ENCODE measurements around the gene BRINP2.

BRINP2 gene

DNA sequence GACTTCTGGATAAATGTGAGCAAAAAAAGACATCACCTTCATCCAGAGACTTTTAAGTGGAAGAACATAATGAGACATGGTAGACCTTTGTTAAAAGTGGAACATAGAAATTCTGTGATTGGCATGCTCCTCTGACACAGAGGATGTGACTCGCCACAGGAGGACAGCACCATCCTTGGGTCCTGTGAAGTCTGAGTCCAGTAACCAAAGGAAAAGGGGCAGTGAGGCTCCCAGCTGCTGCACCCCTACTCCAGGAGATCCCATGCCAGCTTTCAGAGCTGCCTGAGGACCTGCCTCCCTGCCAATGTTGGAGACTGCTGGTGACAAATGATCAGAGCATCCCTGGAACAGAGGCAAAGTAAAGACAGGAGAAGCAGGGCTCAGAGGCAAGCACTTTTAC is 136.2 kb downstream of the BRINP2 start:
- no peak overlapping the region for H3K4me3 ChIP-seq
- DNase-seq (ENCODE audit: low spot score) = no peak
- TF ChIP-seq, protein P1, sequence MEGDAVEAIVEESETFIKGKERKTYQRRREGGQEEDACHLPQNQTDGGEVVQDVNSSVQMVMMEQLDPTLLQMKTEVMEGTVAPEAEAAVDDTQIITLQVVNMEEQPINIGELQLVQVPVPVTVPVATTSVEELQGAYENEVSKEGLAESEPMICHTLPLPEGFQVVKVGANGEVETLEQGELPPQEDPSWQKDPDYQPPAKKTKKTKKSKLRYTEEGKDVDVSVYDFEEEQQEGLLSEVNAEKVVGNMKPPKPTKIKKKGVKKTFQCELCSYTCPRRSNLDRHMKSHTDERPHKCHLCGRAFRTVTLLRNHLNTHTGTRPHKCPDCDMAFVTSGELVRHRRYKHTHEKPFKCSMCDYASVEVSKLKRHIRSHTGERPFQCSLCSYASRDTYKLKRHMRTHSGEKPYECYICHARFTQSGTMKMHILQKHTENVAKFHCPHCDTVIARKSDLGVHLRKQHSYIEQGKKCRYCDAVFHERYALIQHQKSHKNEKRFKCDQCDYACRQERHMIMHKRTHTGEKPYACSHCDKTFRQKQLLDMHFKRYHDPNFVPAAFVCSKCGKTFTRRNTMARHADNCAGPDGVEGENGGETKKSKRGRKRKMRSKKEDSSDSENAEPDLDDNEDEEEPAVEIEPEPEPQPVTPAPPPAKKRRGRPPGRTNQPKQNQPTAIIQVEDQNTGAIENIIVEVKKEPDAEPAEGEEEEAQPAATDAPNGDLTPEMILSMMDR (IDR thresholded peaks at IDR 0.05) = no peak
- H3K27ac ChIP-seq = no peak overlapping the region

DNA sequence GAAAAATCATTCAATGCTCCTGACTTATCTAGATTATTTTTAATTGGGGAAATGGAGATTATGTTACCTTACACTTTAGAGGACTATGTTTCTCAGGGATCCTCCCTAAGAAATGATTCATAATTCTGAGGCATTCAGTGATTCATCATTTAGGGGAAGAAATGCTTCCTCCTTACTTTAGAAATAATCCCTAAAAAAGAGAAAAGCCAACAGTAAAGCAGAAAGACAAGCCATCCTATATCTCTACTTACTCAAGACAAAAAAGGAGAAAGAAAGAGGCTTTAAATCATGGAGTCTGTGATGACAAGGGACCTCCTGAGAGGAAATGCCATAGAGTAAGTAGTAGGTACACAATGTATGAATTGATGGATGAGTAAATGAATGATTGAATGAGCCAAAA is 137.0 kb downstream of the BRINP2 start:
- no peak overlapping the region for H3K4me3 ChIP-seq
- no peak overlapping the region for H3K27ac ChIP-seq
- TF ChIP-seq, protein P1 (IDR thresholded peaks at IDR 0.05) = no peak
- DNase-seq (ENCODE audit: low spot score) = no peak

- Histone ChIP-seq H3K4me3 (no peak overlapping the region), H3K27ac (no peak overlapping the region)
- DNase-seq (ENCODE audit: low spot score) = no peak
- TF ChIP-seq, protein P1 (IDR thresholded peaks at IDR 0.05) = no peak
Observed at GRCh38 chr1:177309880-177310279, 139.1 kb downstream of the BRINP2 start.

GRCh38 chr1:177310326-177310725 is 139.6 kb downstream of the BRINP2 start:
- no peak overlapping the region for H3K27ac ChIP-seq
- TF ChIP-seq, protein P1 (IDR thresholded peaks at IDR 0.05) = no peak
- H3K4me3 ChIP-seq = no peak overlapping the region
- DNase-seq (ENCODE audit: low spot score) = no peak

- TF ChIP-seq, protein P1 (IDR thresholded peaks at IDR 0.05) = no peak
- H3K4me3 ChIP-seq = no peak overlapping the region
- no peak for DNase-seq (ENCODE audit: low spot score)
- no peak overlapping the region for H3K27ac ChIP-seq
Observed at GRCh38 chr1:177311111-177311510, 140.4 kb downstream of the BRINP2 start.

DNA sequence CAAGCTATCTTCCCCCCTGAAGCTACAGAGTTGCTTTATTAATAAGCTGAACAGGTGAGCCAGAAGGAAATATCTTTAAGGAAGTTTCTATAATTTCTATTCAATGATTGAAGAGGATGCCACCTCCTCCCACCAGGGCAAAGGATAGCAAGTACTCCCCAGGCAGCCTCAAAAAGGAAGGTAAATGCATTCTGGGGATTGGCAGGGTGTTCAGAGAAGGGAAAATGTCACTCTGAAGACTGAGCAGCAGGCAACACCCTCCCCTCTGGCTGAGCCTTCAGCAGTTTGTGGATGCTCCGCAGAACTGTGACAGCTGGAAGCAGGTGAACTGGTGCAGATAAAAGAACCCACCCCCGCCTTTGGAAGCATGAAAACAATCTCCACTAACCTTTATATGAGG is 140.8 kb downstream of the BRINP2 start:
- no peak overlapping the region for H3K27ac ChIP-seq
- no peak overlapping the region for H3K4me3 ChIP-seq
- TF ChIP-seq, protein P1 (IDR thresholded peaks at IDR 0.05) = no peak
- no peak for DNase-seq (ENCODE audit: low spot score)

- Histone ChIP-seq H3K4me3 (no peak overlapping the region), H3K27ac (no peak overlapping the region)
- DNase-seq (ENCODE audit: low spot score) = no peak
- TF ChIP-seq, protein P1 (IDR thresholded peaks at IDR 0.05) = no peak
Observed at GRCh38 chr1:177315261-177315660, 144.5 kb downstream of the BRINP2 start.
